ENCODE results near the gene SMIM38. TPM values are rescaled to one million over a fixed set of nuclear protein-coding genes. Genes with fewer than 3 reads are reported as not detected.

SMIM38 gene
- total RNA-seq, 3 donors from 2014 or later, result 0.32 to 2.6 (median 1.6) TPM

DNA sequence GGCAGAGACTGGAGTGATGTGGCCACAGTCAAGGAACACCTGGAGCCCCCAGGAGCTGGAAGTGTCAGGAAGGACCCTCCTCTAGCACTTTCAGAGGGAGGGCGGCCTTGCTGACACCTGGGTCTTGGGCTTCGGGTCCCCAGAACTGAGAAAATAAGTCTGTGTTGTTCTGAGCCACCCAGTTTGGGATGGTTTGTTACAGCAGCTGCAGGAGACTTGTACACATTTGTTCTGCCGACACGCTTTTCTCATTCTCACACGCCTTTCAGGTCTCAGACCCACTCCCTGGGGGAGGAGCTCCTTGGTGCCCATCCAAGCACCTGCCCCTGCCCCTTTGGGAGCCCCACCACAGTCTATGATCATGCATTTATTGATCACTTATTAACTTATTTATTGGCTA is 47.2 kb upstream of the SMIM38 start:
- intact Hi-C loops (cut with DNase I; ENCODE audit: low total_unique reads), result no loop called here
- Histone ChIP-seq H3K27me3 (no peaks in the 10 kb centered on the region), H3K36me3 (no peaks in the 10 kb centered on the region), H3K4me1 (peaks cover 0 to 3% of the 10 kb centered on the region in 2 donors), H3K4me3 (no peak overlapping the region), H3K9me3 (no peaks in the 10 kb centered on the region), H3K27ac (no peak overlapping the region)
- no peak for DNase-seq (ENCODE audit: low spot score in 2 of 2)
- TF ChIP-seq POLR2A (IDR thresholded peaks at IDR 0.05) (no peak), POLR2AphosphoS5 (IDR thresholded peaks at IDR 0.05) (no peak), CTCF (IDR thresholded peaks at IDR 0.05) (no peak)

DNA sequence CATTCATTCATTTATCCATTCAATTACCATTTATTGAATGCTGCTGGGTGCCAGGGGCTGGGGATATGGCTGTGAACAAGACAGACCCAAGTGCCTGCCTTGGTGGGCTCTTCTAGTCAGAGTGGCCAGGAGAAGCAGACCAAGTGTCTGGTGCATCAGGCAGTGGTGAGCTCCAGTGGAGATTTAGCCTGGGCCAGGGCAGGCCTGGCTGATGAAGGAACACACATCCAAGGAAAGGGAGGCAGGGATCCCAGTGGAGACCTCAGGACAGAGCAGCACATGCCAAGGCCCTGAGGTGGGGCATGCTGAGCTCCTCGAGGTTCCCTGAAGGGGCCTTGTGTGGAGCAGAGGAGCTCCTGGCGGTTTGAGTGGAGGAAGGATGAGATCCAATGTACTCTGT is 46.6 kb upstream of the SMIM38 start:
- intact Hi-C loops (cut with DNase I; ENCODE audit: low total_unique reads), result no loop called here

DNA sequence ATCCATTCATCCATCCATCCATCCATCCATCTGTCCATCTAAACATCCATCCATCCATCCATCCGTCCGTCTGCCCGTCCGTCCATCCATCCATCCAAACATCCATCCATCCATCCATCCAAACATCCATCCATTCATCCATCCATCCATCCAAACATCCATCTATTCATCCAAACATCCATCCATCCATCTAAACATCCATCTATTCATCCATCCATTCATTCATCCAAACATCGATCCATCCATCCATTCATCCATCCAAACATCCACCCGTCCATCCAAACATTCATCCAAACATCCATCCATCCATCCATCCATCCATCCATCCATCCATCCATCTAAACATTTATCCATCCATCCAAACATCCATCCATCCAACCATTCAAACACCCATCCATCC is 45.3 kb upstream of the SMIM38 start:
- Histone ChIP-seq H3K27ac (no peak overlapping the region), H3K4me3 (no peak overlapping the region), H3K27me3 (no peaks in the 10 kb centered on the region), H3K4me1 (no peaks in the 10 kb centered on the region), H3K36me3 (no peaks in the 10 kb centered on the region), H3K9me3 (no peaks in the 10 kb centered on the region)
- intact Hi-C loops (cut with DNase I; ENCODE audit: low total_unique reads), result no loop called here
- no peak for DNase-seq (ENCODE audit: low spot score in 2 of 2)
- TF ChIP-seq POLR2A (IDR thresholded peaks at IDR 0.05) (no peak), POLR2AphosphoS5 (IDR thresholded peaks at IDR 0.05) (no peak), CTCF (IDR thresholded peaks at IDR 0.05) (no peak)

More for the DNA sequence above, 46.6 kb upstream of the SMIM38 start:
- no peak overlapping the region for H3K4me3 ChIP-seq
- H3K9me3 ChIP-seq, result no peaks in the 10 kb centered on the region
- H3K27me3 ChIP-seq, result no peaks in the 10 kb centered on the region
- no peaks in the 10 kb centered on the region for H3K36me3 ChIP-seq
- H3K4me1 ChIP-seq, result peaks cover 0 to 3% of the 10 kb centered on the region in 2 donors
- no peak for DNase-seq (ENCODE audit: low spot score in 2 of 2)
- no peak overlapping the region for H3K27ac ChIP-seq
- TF ChIP-seq POLR2A (IDR thresholded peaks at IDR 0.05) (no peak), POLR2AphosphoS5 (IDR thresholded peaks at IDR 0.05) (no peak), CTCF (IDR thresholded peaks at IDR 0.05) (no peak)

DNA sequence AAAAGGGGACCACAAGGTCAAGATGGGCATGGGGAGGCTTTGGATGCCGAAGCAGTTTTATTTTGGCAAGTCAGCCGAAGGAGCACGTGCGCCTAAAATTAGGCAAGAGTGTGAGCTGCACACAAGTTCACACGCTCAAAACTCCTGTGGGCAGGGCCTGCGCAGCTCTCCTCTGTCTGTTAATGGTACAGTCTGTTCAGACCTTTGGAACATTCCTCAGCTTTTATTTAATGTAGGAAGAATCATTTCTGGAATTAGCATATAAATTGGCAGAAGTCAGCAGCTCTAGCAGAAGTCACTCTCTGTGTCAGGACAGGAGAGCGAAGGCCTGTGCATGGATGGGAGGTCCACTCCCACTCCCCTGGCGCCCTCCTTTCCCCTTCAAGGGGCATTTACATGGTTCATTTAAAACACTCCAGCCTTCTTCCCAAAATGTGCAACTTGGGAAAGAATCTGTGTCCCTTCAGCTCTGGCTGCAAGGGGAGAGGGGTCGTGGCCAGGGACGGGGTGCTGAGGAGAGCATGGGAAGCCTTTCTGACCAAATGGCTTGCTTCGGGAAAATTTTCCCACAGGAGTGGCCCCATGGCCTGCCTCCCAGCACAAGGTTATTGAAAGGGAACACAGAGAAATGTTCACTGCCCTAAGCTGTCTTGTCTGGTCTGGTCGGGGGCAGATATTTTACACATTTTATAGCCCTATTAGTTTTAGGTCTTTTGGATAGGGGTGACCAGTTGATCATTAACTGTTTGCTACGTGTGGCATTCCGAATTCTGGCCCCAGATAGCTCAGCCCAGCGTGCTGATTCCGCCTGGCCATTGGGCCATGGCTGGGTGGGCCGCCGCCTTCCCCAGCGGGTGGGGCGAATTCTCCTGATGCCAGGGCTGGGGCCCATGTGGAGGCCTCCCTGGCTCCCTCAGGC is 43.9 kb upstream of the SMIM38 start:
- intact Hi-C loops (cut with DNase I; ENCODE audit: low total_unique reads), result no loop called here
- H3K4me1 ChIP-seq, result no peaks in the 10 kb centered on the region
- no peaks in the 10 kb centered on the region for H3K27me3 ChIP-seq

More for the DNA sequence above, 43.9 kb upstream of the SMIM38 start:
- Histone ChIP-seq H3K27ac (no peak overlapping the region), H3K4me3 (no peak overlapping the region), H3K9me3 (no peaks in the 10 kb centered on the region), H3K36me3 (no peaks in the 10 kb centered on the region)
- no peak for DNase-seq (ENCODE audit: low spot score in 2 of 2)
- TF ChIP-seq CTCF (IDR thresholded peaks at IDR 0.05) (no peak), POLR2AphosphoS5 (IDR thresholded peaks at IDR 0.05) (no peak), POLR2A (IDR thresholded peaks at IDR 0.05) (no peak)

All from breast epithelium (tissue), 4 donors.